Measurements from ENCODE around the gene STAM. TPM values are rescaled to one million over a fixed set of nuclear protein-coding genes. Genes with fewer than 3 reads are reported as not detected.

The STAM gene
- total RNA-seq, 1 donor from 2014 or later: 27.8 TPM

DNA sequence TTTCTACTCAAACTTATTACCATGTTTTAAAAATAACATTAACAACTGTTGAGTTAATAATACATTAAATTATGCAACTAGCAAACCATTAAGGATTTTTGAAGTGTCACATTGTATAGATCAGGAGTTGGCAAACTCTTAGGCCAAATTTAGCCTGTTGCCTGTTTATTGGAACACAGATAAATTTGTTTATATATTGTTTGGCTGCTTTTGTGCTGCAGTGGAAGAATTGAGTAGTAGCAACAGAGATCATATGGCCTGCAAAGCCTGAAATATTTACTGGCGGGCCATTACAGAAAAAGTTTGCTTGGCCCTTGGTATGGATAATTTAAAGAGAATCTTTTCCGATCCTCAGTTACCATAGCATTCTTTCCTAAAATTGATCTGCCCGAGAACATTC, 57.4 kb downstream of the STAM start:
- Mint-ChIP-seq H3K4me3 (ENCODE audit: low read depth) (no peak overlapping the region), H3K36me3 (ENCODE audit: insufficient read depth) (peaks cover 13% of the 10 kb centered on the region), H3K4me1 (ENCODE audit: low read depth) (no peaks in the 10 kb centered on the region), H3K9me3 (ENCODE audit: low read depth) (no peaks in the 10 kb centered on the region), H3K27me3 (no peaks in the 10 kb centered on the region), H3K27ac (no peak overlapping the region)
- TF ChIP-seq CTCF (IDR thresholded peaks at IDR 0.05; ENCODE audit: unreplicated experiment): no peak
- DNase-seq (ENCODE audit: low spot score, unreplicated experiment): no peak

GRCh38 chr10:17703706-17704105, 59.8 kb downstream of the STAM start:
- Mint-ChIP-seq H3K27me3 (no peaks in the 10 kb centered on the region), H3K36me3 (ENCODE audit: insufficient read depth) (peaks cover 12% of the 10 kb centered on the region), H3K27ac (no peak overlapping the region), H3K4me1 (ENCODE audit: low read depth) (no peaks in the 10 kb centered on the region), H3K4me3 (ENCODE audit: low read depth) (no peak overlapping the region), H3K9me3 (ENCODE audit: low read depth) (no peaks in the 10 kb centered on the region)
- TF ChIP-seq CTCF (IDR thresholded peaks at IDR 0.05; ENCODE audit: unreplicated experiment): no peak
- DNase-seq (ENCODE audit: low spot score, unreplicated experiment): no peak

GRCh38 chr10:17708821-17709220, 64.9 kb downstream of the STAM start:
- DNase-seq (ENCODE audit: low spot score, unreplicated experiment): no peak
- H3K4me1 Mint-ChIP-seq (ENCODE audit: low read depth): no peaks in the 10 kb centered on the region
- H3K4me3 Mint-ChIP-seq (ENCODE audit: low read depth): no peak overlapping the region
- no peak overlapping the region for H3K27ac Mint-ChIP-seq
- no peaks in the 10 kb centered on the region for H3K27me3 Mint-ChIP-seq
- no peak for TF ChIP-seq CTCF (IDR thresholded peaks at IDR 0.05; ENCODE audit: unreplicated experiment)
- H3K36me3 Mint-ChIP-seq (ENCODE audit: insufficient read depth): peaks cover 19% of the 10 kb centered on the region
- H3K9me3 Mint-ChIP-seq (ENCODE audit: low read depth): no peaks in the 10 kb centered on the region

DNA sequence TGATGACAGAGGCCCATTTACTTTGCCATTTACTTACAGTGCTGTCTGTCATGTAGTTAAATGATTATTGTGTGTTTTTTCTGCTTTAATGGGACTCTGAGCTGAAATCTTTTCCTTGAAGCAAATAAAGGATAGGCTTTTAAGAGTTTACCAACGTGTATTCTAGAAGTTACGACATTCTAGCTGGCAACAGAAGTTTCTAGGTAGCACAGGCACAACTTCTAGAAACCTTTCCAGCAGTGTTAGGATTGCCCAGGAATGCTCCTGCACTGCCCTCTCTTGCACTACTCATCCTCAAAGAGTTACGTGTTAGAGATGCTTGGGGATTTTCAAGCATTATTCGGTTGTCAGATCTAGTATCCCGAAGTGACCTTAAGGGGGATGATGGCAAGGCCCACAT, 65.5 kb downstream of the STAM start:
- Mint-ChIP-seq H3K27ac (no peak overlapping the region), H3K4me1 (ENCODE audit: low read depth) (no peaks in the 10 kb centered on the region), H3K36me3 (ENCODE audit: insufficient read depth) (peaks cover 20% of the 10 kb centered on the region), H3K27me3 (no peaks in the 10 kb centered on the region), H3K4me3 (ENCODE audit: low read depth) (no peak overlapping the region), H3K9me3 (ENCODE audit: low read depth) (no peaks in the 10 kb centered on the region)
- no peak for DNase-seq (ENCODE audit: low spot score, unreplicated experiment)
- TF ChIP-seq CTCF (IDR thresholded peaks at IDR 0.05; ENCODE audit: unreplicated experiment): no peak

- H3K27ac Mint-ChIP-seq: no peak overlapping the region
- H3K36me3 Mint-ChIP-seq (ENCODE audit: insufficient read depth): peaks cover 22% of the 10 kb centered on the region
- H3K4me3 Mint-ChIP-seq (ENCODE audit: low read depth): no peak overlapping the region
- no peaks in the 10 kb centered on the region for H3K27me3 Mint-ChIP-seq
- H3K9me3 Mint-ChIP-seq (ENCODE audit: low read depth): no peaks in the 10 kb centered on the region
- no peak for DNase-seq (ENCODE audit: low spot score, unreplicated experiment)
- no peak for TF ChIP-seq CTCF (IDR thresholded peaks at IDR 0.05; ENCODE audit: unreplicated experiment)
- H3K4me1 Mint-ChIP-seq (ENCODE audit: low read depth): no peaks in the 10 kb centered on the region
Measured at GRCh38 chr10:17710181-17710580, 66.2 kb downstream of the STAM start.
